GM18498 (cell line): ENCODE measurements around the gene CDPF1.

Experiments used
- ATAC-seq: cut with Tn5 transposase; IDR thresholded peaks from one replicate; pipeline ENCODE4 v1.9.1; 2021; ENCODE audit warnings: mild to moderate bottlenecking, moderate library complexity; ENCODE audit not compliant: unreplicated experiment

Gene CDPF1

GRCh38 chr22:46250035-46250782 lies at the start of gene CDPF1:
Gene CDPF1, minus strand, starts transcription at chr22:46250293. Its CDS starts 2,009 bp downstream, at chr22:46248284.
- ATAC-seq, result peak; percentile 88

- ATAC-seq, result no peak
Measured at GRCh38 chr22:46299101-46299500, 49.0 kb upstream of the CDPF1 start.

GRCh38 chr22:46297151-46297812 lies 47.2 kb upstream of the CDPF1 start:
- ATAC-seq, result peak; percentile 22

GRCh38 chr22:46296257-46297150 lies 46.4 kb upstream of the CDPF1 start, which contains the start of gene GTSE1:
Gene GTSE1, plus strand, starts transcription at chr22:46296870. Its CDS starts 531 bp downstream, at chr22:46297401.
- peak; percentile 92 for ATAC-seq

GRCh38 chr22:46295277-46295971 lies 45.3 kb upstream of the CDPF1 start:
- no peak for ATAC-seq

- ATAC-seq, result no peak
Measured at GRCh38 chr22:46294784-46295183, 44.7 kb upstream of the CDPF1 start.

- no peak for ATAC-seq
Measured at GRCh38 chr22:46293577-46294260, 43.6 kb upstream of the CDPF1 start.

GRCh38 chr22:46292732-46293131 lies 42.6 kb upstream of the CDPF1 start:
- ATAC-seq, result no peak

- no peak for ATAC-seq
Measured at GRCh38 chr22:46292173-46292572, 42.1 kb upstream of the CDPF1 start.

- no peak for ATAC-seq
Measured at GRCh38 chr22:46290843-46291785, 41.0 kb upstream of the CDPF1 start.

- ATAC-seq, result no peak
Measured at GRCh38 chr22:46290121-46290842, 40.2 kb upstream of the CDPF1 start.

- no peak for ATAC-seq
Measured at GRCh38 chr22:46289244-46289891, 39.3 kb upstream of the CDPF1 start.

- no peak for ATAC-seq
Measured at GRCh38 chr22:46288846-46289243, 38.8 kb upstream of the CDPF1 start.

- peak; percentile 80 for ATAC-seq
Measured at GRCh38 chr22:46287873-46288751, 38.0 kb upstream of the CDPF1 start.

GRCh38 chr22:46286941-46287872 lies 37.1 kb upstream of the CDPF1 start:
- ATAC-seq, result no peak

- ATAC-seq, result no peak
Measured at GRCh38 chr22:46286006-46286405, 35.9 kb upstream of the CDPF1 start.
